Measurements from ENCODE around the gene RC3H2. TPM values are rescaled to one million over a fixed set of nuclear protein-coding genes. Genes with fewer than 3 reads are reported as not detected.

Gene RC3H2
- polyA plus RNA-seq, 2 of the 4 experiments (the other 2 are of a cell fraction) = 15.1 to 43.6 TPM

- TF ChIP-seq HOXB13 (CRISPR knock-in tag; IDR thresholded peaks at IDR 0.05; ENCODE audit: low read depth) (no peak), PHF8 (IDR thresholded peaks at IDR 0.05; ENCODE audit: borderline replicate concordance, low read depth) (no peak)
Measured at GRCh38 chr9:122897969-122898368, 7.2 kb downstream of the RC3H2 start (continued).

DNA sequence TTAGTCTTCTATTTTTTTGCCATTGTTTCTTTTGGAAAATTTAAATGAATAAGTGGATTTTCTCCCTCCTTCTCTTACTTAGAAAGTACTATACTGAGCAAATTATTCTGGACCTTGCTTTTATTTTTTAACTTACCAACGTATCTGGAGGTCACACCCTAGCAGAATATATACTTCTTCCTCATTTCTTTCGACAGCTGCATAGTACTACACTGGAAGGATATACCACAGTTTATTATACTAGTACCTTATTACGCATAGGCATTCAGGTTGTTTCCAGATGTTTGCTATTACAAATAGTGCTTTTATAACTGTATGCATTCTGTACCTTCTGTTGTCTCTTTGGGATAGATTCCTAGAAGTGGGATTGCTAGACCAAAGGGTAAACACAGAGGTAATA, 16.7 kb downstream of the RC3H2 start:
- no peaks in the 10 kb centered on the region for H3K4me1 ChIP-seq
- H3K27ac ChIP-seq = no peak overlapping the region
- no peak overlapping the region for H3K4me2 ChIP-seq
- ChIA-PET CTCF (no interaction called here), POLR2A (no interaction called here)
- FAIRE-seq (no peak), ATAC-seq (no peak), DNase-seq (ENCODE audit: low read depth in 1 of 2, low spot score in 1 of 2) (no peak)
- WGBS (ENCODE audit: missing lambda C conversion rate) = 62% methylated on average over 3 of the region's 3 CpGs
- H3K4me3 ChIP-seq = no peak overlapping the region
- H3K9me3 ChIP-seq = no peaks in the 10 kb centered on the region
- TF ChIP-seq EHF (CRISPR knock-in tag; IDR thresholded peaks at IDR 0.05) (no peak), CBX8 (IDR thresholded peaks at IDR 0.05) (no peak), FOSB (CRISPR knock-in tag; IDR thresholded peaks at IDR 0.05) (no peak), KDM5A (IDR thresholded peaks at IDR 0.05) (no peak), POLR2AphosphoS2 (conservative IDR thresholded peaks at IDR 0.05; ENCODE audit: low read length) (no peak)
- TF ChIP-seq, protein P1, sequence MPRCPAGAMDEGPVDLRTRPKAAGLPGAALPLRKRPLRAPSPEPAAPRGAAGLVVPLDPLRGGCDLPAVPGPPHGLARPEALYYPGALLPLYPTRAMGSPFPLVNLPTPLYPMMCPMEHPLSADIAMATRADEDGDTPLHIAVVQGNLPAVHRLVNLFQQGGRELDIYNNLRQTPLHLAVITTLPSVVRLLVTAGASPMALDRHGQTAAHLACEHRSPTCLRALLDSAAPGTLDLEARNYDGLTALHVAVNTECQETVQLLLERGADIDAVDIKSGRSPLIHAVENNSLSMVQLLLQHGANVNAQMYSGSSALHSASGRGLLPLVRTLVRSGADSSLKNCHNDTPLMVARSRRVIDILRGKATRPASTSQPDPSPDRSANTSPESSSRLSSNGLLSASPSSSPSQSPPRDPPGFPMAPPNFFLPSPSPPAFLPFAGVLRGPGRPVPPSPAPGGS (IDR thresholded peaks at IDR 0.05) = no peak

DNA sequence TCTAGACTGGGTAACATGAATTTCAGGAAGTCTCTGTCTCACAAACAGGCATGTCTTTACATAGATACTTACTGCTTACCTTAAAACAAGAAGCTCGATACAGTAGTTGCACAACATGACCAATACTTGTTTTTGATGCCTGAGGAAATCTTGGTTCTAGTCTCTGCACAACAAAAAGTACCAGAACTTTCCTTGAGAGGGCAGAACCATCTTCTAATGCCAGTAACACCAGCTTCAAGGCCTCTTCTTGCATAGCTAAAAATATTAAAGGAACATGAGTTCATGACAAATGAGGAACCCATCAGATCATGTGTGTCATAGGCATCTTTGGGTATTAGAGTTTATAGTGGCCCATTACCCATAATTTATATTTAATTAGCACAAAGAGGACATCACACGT, 22.0 kb downstream of the RC3H2 start:
- ChIA-PET POLR2A (no interaction called here), CTCF (no interaction called here)
- FAIRE-seq = no peak
- no peaks in the 10 kb centered on the region for H3K9me3 ChIP-seq
- no peak for ATAC-seq
- H3K27ac ChIP-seq = no peak overlapping the region
- H3K4me1 ChIP-seq = no peaks in the 10 kb centered on the region
- no peak overlapping the region for H3K4me3 ChIP-seq
- no peak for DNase-seq (ENCODE audit: low read depth in 1 of 2, low spot score in 1 of 2)
- TF ChIP-seq CHD2 (IDR thresholded peaks at IDR 0.05; ENCODE audit: low read length, partially characterized antibody) (no peak), RAD21 (conservative IDR thresholded peaks at IDR 0.05 in 1 of 2, IDR thresholded peaks at IDR 0.05 in 1 of 2) (no peak), HES2 (IDR thresholded peaks at IDR 0.05) (no peak), CEBPB (IDR thresholded peaks at IDR 0.05) (no peak), ZFP36 (IDR thresholded peaks at IDR 0.05; ENCODE audit: borderline replicate concordance, partially characterized antibody) (no peak), NFE2L2 (conservative IDR thresholded peaks at IDR 0.05; ENCODE audit: low read length) (no peak), HEYL (CRISPR knock-in tag; IDR thresholded peaks at IDR 0.05) (no peak), HOXB5 (CRISPR knock-in tag; IDR thresholded peaks at IDR 0.05) (no peak)
- TF ChIP-seq, protein P2, sequence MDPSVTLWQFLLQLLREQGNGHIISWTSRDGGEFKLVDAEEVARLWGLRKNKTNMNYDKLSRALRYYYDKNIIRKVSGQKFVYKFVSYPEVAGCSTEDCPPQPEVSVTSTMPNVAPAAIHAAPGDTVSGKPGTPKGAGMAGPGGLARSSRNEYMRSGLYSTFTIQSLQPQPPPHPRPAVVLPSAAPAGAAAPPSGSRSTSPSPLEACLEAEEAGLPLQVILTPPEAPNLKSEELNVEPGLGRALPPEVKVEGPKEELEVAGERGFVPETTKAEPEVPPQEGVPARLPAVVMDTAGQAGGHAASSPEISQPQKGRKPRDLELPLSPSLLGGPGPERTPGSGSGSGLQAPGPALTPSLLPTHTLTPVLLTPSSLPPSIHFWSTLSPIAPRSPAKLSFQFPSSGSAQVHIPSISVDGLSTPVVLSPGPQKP (IDR thresholded peaks at IDR 0.05; ENCODE audit: low read depth, low read length) = no peak
- WGBS (ENCODE audit: missing lambda C conversion rate) = 90% methylated on average over 2 of the region's 2 CpGs
- no peak overlapping the region for H3K4me2 ChIP-seq

- H3K4me3 ChIP-seq = no peak overlapping the region
- POLR2A ChIA-PET = no interaction called here
- 55% methylated on average over 2 of the region's 2 CpGs for WGBS (ENCODE audit: missing lambda C conversion rate)
- TF ChIP-seq MYC (IDR thresholded peaks at IDR 0.05; ENCODE audit: borderline replicate concordance, low read length) (no peak), ESRRA (IDR thresholded peaks at IDR 0.05; ENCODE audit: borderline replicate concordance, low read length) (no peak), PBX3 (IDR thresholded peaks at IDR 0.05) (no peak), BHLHE40 (IDR thresholded peaks at IDR 0.05; ENCODE audit: low read depth, low read length) (no peak), CTCF (IDR thresholded peaks at IDR 0.05) (no peak), RNF2 (IDR thresholded peaks at IDR 0.05; ENCODE audit: borderline replicate concordance, low read depth) (no peak), EHMT2 (IDR thresholded peaks at IDR 0.05; ENCODE audit: low read depth) (no peak), PHF8 (IDR thresholded peaks at IDR 0.05; ENCODE audit: borderline replicate concordance, low read depth) (no peak), RFX5 (IDR thresholded peaks at IDR 0.05) (no peak), HOXA7 (CRISPR knock-in tag; IDR thresholded peaks at IDR 0.05) (no peak), POLR2A (IDR thresholded peaks at IDR 0.05; ENCODE audit: low read length) (no peak), CEBPB (IDR thresholded peaks at IDR 0.05) (no peak), ZSCAN20 (CRISPR knock-in tag; IDR thresholded peaks at IDR 0.05) (no peak), HDAC2 (IDR thresholded peaks at IDR 0.05) (no peak), ZNF302 (CRISPR knock-in tag; IDR thresholded peaks at IDR 0.05) (no peak), EP300 (IDR thresholded peaks at IDR 0.05) (no peak), GATA3 (IDR thresholded peaks at IDR 0.05; ENCODE audit: borderline replicate concordance) (no peak)
Measured at GRCh38 chr9:122879443-122879842, 25.7 kb downstream of the RC3H2 start.

More at GRCh38 chr9:122879443-122879842, 25.7 kb downstream of the RC3H2 start:
- CTCF ChIA-PET = no interaction called here
- FAIRE-seq (no peak), DNase-seq (ENCODE audit: low read depth in 1 of 2, low spot score in 1 of 2) (no peak), ATAC-seq (no peak)
- Histone ChIP-seq H3K27ac (no peak overlapping the region), H3K4me2 (no peak overlapping the region), H3K4me1 (no peaks in the 10 kb centered on the region), H3K9me3 (no peaks in the 10 kb centered on the region)
